ENCODE data around the gene COL18A1.

DNA sequence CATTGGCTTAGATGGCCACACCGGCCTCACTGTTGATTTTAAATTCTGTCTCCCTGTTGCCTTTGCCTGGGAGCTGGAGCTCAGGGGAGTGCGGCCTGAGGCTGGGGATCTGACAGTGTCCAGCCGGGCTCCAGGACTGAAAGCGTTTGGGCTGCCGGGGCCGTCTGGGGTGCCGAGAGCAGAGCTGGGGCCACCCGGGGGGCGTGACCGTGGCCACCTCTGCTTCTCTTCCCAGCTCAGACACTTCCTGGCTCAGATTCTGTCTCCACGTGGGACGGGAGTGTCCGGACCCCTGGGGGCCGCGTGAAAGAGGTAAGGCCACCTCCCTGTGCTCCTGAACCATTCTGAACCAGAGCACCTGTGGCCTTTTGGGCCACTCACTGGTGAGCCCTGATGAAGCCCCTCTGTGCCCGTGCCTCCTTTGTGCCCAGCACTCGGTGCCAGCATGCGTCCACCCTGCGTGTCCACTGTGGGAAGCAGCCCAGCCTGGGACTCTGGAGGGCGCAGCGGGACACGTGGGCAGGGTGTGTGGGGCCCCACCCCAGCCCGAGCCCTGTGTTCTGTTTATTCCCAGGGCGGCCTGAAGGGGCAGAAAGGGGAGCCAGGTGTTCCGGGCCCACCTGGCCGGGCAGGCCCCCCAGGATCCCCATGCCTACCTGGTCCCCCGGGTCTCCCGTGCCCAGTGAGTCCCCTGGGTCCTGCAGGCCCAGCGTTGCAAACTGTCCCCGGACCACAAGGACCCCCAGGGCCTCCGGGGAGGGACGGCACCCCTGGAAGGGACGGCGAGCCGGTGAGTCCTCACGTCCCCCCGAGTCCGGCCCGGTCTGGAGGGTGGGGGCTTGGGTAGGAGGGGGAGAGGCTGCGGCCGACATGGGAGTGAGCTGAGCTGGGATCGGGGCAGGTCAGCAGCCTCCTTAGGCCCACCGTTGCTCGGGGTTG lies 72.5 kb downstream of the COL18A1 start:
- TF ChIP-seq, protein P1, sequence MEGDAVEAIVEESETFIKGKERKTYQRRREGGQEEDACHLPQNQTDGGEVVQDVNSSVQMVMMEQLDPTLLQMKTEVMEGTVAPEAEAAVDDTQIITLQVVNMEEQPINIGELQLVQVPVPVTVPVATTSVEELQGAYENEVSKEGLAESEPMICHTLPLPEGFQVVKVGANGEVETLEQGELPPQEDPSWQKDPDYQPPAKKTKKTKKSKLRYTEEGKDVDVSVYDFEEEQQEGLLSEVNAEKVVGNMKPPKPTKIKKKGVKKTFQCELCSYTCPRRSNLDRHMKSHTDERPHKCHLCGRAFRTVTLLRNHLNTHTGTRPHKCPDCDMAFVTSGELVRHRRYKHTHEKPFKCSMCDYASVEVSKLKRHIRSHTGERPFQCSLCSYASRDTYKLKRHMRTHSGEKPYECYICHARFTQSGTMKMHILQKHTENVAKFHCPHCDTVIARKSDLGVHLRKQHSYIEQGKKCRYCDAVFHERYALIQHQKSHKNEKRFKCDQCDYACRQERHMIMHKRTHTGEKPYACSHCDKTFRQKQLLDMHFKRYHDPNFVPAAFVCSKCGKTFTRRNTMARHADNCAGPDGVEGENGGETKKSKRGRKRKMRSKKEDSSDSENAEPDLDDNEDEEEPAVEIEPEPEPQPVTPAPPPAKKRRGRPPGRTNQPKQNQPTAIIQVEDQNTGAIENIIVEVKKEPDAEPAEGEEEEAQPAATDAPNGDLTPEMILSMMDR (IDR thresholded peaks at IDR 0.05): no peak
- TF ChIP-seq POLR2AphosphoS5 (IDR thresholded peaks at IDR 0.05) (no peak), POLR2A (IDR thresholded peaks at IDR 0.05) (no peak), EP300 (IDR thresholded peaks at IDR 0.05; ENCODE audit: low read depth) (no peak)

All from transverse colon (tissue), 4 donors.